NCI-H460 (cell line): Measurements from ENCODE around the gene KLHL30. TPM values are rescaled to one million over a fixed set of nuclear protein-coding genes. Genes with fewer than 3 reads are reported as not detected.

Source experiments
- DNase-seq: peaks from one replicate; pipeline ENCODE4 v3.0.0-alpha.2; 2016; ENCODE audit warnings: low read depth; ENCODE audit errors: extremely low read depth
- total RNA-seq: library from RNA; depleted of rRNA; stranded (reverse); fragments of >200 nt; shearing (Covaris generic); gene quantifications from 2 replicates; pipeline ENCODE4 v1.2.3, GENCODE V29; 2014

Gene KLHL30
- total RNA-seq, 1 experiment from 2014 or later: 0.05 TPM

GRCh38 chr2:238130111-238130695 lies 8.3 kb upstream of the KLHL30 start:
- DNase-seq: no peak

GRCh38 chr2:238130696-238131628 lies 7.5 kb upstream of the KLHL30 start:
- DNase-seq: no peak

- no peak for DNase-seq
Measured at GRCh38 chr2:238131761-238132462, 6.6 kb upstream of the KLHL30 start.

DNA sequence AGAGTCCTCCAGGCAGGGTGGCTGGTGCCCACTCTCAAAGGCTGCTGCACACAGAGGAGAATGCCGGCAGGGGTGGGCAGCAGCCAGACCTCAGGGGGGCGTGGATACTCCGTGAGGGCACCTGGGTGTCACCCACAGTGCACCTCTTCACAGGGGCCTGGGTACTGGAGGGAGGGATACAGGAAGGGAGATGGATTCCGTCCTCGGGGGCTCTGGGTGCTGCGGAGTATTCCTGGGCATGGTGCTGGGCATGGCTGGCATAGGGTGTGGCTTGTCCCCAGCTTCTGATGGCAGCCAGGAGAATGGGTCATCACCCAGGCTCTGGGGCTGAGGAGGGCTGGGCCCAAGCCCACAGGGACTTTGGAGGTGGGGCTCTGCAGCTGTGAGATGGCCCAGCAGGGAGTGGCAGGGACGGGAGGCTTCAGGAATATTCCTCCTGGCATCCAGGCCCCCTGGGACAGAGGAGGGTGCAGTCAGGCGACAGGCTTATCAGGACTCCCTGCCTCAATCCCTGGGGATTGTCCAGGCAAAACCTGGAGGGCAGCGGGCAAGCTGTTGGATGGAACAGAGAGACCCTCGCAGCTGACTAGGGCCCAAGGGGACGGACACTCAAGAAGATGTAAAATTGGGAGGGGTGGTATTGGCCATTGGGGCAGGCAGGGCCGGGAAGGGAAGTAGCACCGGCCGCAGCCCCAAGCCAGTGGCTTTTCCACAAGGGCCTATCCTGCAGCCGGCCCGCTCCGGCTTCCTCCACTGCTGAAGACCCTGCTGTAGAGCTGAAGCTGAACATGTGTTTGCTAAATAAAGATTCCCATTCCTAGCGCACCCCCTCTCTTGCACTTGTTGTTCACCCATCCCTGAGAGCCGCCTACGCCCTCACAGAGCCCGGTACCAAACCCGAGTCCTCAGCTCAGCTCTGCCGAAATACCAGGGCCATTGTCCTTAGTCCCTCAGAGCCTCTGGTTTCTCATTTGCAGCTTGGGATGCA lies 5.7 kb upstream of the KLHL30 start:
- no peak for DNase-seq

GRCh38 chr2:238133499-238134392 lies 4.7 kb upstream of the KLHL30 start:
- DNase-seq: no peak

DNA sequence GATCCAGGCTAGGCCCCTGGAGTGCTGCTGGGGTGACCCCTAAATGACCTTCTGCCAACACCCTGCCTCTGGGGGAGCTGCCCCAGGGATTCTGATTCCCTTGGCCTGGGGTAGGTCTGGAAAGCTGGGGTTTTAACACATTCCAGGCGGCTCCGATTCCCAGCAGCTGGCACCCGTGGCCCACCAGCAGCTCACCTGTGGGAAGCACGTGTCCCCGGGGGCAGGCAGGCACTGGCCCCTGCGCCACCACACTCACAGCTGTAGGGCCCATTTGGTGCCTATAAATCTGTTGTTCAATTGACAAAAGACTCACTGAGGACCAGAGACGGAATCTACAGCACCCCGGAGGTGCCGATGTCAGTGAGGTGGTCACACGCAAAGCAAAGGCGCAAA lies 4.1 kb upstream of the KLHL30 start:
- no peak for DNase-seq

DNA sequence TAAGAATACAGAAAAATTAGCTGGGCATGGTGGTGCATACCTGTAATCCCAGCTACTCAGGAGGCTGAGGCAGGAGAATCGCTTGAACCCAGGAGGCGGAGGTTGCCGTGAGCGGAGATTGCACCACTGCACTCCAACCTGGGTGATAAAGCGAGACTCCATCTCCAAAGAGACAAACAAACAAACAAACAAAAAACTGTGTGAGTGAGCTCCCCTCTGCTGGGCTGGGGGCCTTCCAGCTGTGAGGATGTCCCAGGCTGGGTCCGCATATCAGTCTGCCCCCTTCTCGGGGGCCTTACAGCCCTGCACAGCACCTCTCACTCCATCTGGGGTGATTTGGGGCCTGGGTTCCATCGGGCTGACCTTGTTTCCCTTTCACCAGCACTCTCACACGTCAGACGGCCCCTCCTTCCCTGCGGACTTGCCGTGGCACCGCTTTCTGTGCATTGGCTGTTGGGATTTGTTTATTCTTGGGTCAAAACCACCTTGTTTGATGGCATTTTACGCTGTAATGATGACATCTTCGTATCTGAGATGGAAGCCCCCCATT lies 2.8 kb upstream of the KLHL30 start:
- no peak for DNase-seq

- DNase-seq: peak; percentile 63
Measured at GRCh38 chr2:238136820-238137537, 1.5 kb upstream of the KLHL30 start.

GRCh38 chr2:238137885-238138284 lies 583 bp upstream of the KLHL30 start:
- DNase-seq: no peak

- DNase-seq: no peak
Measured at GRCh38 chr2:238139196-238140039, 950 bp downstream of the KLHL30 start.

DNA sequence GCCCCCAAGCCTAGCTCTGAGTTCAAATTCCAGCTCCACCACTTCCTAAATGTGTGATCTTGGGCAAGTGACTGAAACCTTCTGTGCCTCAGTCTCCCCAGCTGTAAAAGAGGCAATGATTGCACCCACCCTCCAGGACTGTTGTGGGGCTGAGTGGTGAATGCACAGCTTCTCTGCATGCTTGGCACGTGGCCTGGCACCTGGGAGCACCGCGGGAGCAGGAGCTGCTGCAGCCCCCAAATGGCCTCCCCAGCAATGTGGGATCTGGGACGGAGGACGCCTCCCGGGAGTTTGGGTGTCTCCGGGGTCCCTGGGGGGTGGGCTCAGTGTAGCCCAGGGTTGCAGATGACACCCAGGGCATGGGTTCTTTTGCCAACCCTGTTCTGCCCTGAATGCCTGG lies 1.6 kb downstream of the KLHL30 start:
- no peak for DNase-seq

GRCh38 chr2:238140721-238141540 lies 2.5 kb downstream of the KLHL30 start:
- DNase-seq: no peak

GRCh38 chr2:238141541-238142318 lies 3.3 kb downstream of the KLHL30 start:
- DNase-seq: peak; percentile 26

GRCh38 chr2:238142382-238143205 lies 4.1 kb downstream of the KLHL30 start:
- DNase-seq: no peak
